Activated T-cell treated with anti-CD3 and anti-CD28 coated beads, Interleukin-2, amount 50 U/mL, for 4 hours (primary cell): ENCODE measurements around the gene MFGE8. TPM values are rescaled to one million over a fixed set of nuclear protein-coding genes. Genes with fewer than 3 reads are reported as not detected.

Experiments
- ATAC-seq, 2 donors: fragments of 200-7000 bp; cut with Tn5 transposase; one replicate each; pipeline ENCODE4 v1.10.0; 2021
- DNase-seq: peaks from one replicate; pipeline ENCODE4 v3.0.0-alpha.2; 2020
- H3K27me3 Mint-ChIP-seq: one replicate; pipeline ENCODE4 v1.8.0; 2021; ENCODE audit warnings: low read depth, mixed read lengths
- H3K36me3 Mint-ChIP-seq: one replicate; pipeline ENCODE4 v1.8.0; 2022; ENCODE audit warnings: mixed read lengths; ENCODE audit not compliant: insufficient read depth
- H3K4me1 Mint-ChIP-seq: one replicate; pipeline ENCODE4 v1.8.0; 2021; ENCODE audit warnings: low read depth, mixed read lengths
- H3K4me3 Mint-ChIP-seq: one replicate; pipeline ENCODE4 v1.8.0; 2021; ENCODE audit warnings: mild to moderate bottlenecking, moderate library complexity, mixed read lengths
- H3K9me3 Mint-ChIP-seq: one replicate; pipeline ENCODE4 v1.8.0; 2021; ENCODE audit warnings: mixed read lengths
- total RNA-seq, 3 donors: library from RNA; stranded (reverse); gene quantifications; one replicate each; pipeline ENCODE4 v1.2.1, GENCODE V29; 2021

Gene MFGE8
- total RNA-seq, 3 donors from 2014 or later: 4.7 to 5.7 (median 5.1) TPM

DNA sequence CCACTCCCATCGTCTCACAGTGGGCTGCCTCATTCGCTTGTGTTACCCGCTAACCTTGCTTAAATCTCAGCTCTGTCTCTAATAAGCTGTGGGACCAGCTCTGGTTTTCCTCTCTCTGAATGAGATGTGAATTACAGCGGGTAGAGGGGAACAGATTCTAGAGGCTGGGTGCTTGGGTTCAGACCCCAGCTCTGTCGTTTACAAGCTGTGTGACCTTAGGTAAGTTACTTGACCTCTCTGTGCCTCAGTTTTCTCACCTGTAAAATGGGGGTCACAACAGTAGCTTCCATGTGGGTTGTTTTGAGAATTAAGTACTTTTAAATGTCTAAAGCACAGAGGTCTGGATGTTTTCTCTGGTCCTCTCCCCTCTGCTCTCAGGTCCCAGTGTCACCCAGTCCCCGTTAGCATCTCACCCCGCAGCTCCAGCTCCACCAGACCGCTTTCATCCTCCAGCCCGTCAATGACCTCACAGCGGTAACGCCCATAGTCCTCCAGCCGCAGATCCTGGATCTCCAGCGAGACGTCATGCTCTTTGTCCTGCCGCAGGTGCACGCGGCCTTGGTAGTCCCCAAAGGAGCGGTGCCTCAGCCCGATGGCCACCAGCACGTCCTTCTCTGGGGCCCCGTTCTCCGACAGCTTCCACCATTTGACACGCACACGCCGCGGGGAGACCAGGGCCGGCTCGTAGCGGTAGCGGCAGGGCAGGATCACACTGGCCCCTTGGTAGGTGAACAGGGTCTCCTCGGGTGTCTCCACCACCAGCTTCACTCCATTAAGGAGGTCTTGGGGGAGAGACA lies 32.0 kb downstream of the MFGE8 start:
- Mint-ChIP-seq H3K36me3 (peaks cover 43% of the 10 kb centered on the region), H3K27me3 (no peaks in the 10 kb centered on the region), H3K4me1 (no peaks in the 10 kb centered on the region), H3K4me3 (no peak overlapping the region), H3K9me3 (no peaks in the 10 kb centered on the region)
- DNase-seq (no peak), ATAC-seq (no peak)

GRCh38 chr15:88878720-88879184 lies 34.4 kb downstream of the MFGE8 start:
- ATAC-seq (peak; percentile 53 to 62), DNase-seq (no peak)
- Mint-ChIP-seq H3K4me3 (no peak overlapping the region), H3K27me3 (no peaks in the 10 kb centered on the region), H3K36me3 (peaks cover 40% of the 10 kb centered on the region), H3K4me1 (no peaks in the 10 kb centered on the region), H3K9me3 (no peaks in the 10 kb centered on the region)

DNA sequence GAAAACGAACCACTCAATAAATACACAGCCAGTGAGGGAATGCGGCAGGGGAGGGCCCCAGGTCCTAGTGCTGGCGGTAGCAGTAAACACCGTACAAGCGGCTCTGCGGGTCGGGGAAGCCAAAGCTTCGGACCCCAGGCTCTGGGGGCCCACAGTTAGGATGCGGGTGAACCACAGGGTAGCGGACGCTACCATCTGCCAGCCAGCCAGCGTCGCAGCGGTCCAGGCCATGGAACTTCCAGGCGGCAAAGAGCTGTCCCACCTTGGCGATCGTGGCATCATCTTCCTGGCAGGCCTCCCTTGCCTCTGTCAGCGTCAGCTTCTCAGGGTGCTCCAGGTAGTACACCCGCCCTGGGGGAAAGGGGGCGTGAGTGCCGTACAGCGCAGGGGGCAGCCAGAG lies 35.3 kb downstream of the MFGE8 start:
- Mint-ChIP-seq H3K36me3 (peaks cover 36% of the 10 kb centered on the region), H3K9me3 (no peaks in the 10 kb centered on the region), H3K4me3 (no peak overlapping the region), H3K27me3 (no peaks in the 10 kb centered on the region), H3K4me1 (no peaks in the 10 kb centered on the region)
- no peak for DNase-seq
- no peak for ATAC-seq

- ATAC-seq (no peak), DNase-seq (no peak)
- H3K4me1 Mint-ChIP-seq: no peaks in the 10 kb centered on the region
- no peaks in the 10 kb centered on the region for H3K9me3 Mint-ChIP-seq
- no peak overlapping the region for H3K4me3 Mint-ChIP-seq
- H3K36me3 Mint-ChIP-seq: peaks cover 36% of the 10 kb centered on the region
- no peaks in the 10 kb centered on the region for H3K27me3 Mint-ChIP-seq
Measured at GRCh38 chr15:88877415-88877814, 35.8 kb downstream of the MFGE8 start.

DNA sequence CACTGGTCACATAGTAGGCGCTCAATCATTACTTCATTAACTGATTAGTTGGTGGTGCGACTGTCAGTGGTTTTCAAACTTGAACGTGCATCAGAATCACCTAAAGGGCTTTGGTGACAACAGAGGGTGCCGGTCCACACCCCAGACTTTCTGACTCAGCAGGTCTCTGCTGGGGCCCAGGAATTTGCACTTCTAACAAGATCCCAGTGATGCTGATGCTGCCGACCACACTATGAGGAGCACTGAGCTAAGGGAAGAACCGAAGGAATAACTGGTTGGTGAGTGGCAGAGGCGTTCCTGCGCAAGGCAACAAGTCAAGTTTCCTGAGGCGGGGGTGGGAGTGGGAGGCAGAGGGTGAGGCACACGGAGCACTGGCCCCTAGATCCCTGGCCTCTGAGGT lies 36.6 kb downstream of the MFGE8 start:
- Mint-ChIP-seq H3K27me3 (no peaks in the 10 kb centered on the region), H3K36me3 (peaks cover 27% of the 10 kb centered on the region), H3K4me1 (no peaks in the 10 kb centered on the region), H3K9me3 (no peaks in the 10 kb centered on the region), H3K4me3 (no peak overlapping the region)
- DNase-seq (no peak), ATAC-seq (no peak)

GRCh38 chr15:88874684-88875083 lies 38.5 kb downstream of the MFGE8 start:
- Mint-ChIP-seq H3K4me1 (no peaks in the 10 kb centered on the region), H3K27me3 (no peaks in the 10 kb centered on the region), H3K36me3 (peaks cover 20% of the 10 kb centered on the region), H3K9me3 (no peaks in the 10 kb centered on the region), H3K4me3 (no peak overlapping the region)
- ATAC-seq (no peak), DNase-seq (no peak)

- no peaks in the 10 kb centered on the region for H3K9me3 Mint-ChIP-seq
- no peaks in the 10 kb centered on the region for H3K27me3 Mint-ChIP-seq
- ATAC-seq: no peak
- no peak for DNase-seq
- no peaks in the 10 kb centered on the region for H3K4me1 Mint-ChIP-seq
- no peak overlapping the region for H3K4me3 Mint-ChIP-seq
- peaks cover 19% of the 10 kb centered on the region for H3K36me3 Mint-ChIP-seq
Measured at GRCh38 chr15:88874275-88874674, 38.9 kb downstream of the MFGE8 start.

DNA sequence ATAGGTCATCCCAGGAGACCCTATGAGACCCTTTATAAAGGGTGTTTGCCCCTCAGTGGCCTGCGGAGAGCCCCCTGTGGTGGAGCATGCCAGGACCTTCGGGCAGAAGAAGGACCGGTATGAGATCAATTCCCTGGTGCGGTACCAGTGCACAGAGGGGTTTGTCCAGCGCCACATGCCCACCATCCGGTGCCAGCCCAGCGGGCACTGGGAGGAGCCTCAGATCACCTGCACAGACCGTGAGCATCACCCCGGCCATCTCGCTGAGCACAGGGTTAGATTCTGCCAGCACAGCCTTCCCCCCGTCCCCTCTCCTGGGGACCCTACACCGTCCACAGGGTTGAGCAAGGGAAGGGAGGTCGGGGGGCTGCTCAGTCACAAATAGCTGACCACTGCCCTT lies 39.4 kb downstream of the MFGE8 start:
- ATAC-seq: no peak
- Mint-ChIP-seq H3K36me3 (peaks cover 18% of the 10 kb centered on the region), H3K27me3 (no peaks in the 10 kb centered on the region), H3K4me3 (no peak overlapping the region), H3K4me1 (no peaks in the 10 kb centered on the region), H3K9me3 (no peaks in the 10 kb centered on the region)
- DNase-seq: no peak

- H3K4me1 Mint-ChIP-seq: no peaks in the 10 kb centered on the region
- no peaks in the 10 kb centered on the region for H3K27me3 Mint-ChIP-seq
- ATAC-seq: no peak
- peaks cover 14% of the 10 kb centered on the region for H3K36me3 Mint-ChIP-seq
- no peak for DNase-seq
- H3K4me3 Mint-ChIP-seq: no peak overlapping the region
- no peaks in the 10 kb centered on the region for H3K9me3 Mint-ChIP-seq
Measured at GRCh38 chr15:88872706-88873105, 40.5 kb downstream of the MFGE8 start.

DNA sequence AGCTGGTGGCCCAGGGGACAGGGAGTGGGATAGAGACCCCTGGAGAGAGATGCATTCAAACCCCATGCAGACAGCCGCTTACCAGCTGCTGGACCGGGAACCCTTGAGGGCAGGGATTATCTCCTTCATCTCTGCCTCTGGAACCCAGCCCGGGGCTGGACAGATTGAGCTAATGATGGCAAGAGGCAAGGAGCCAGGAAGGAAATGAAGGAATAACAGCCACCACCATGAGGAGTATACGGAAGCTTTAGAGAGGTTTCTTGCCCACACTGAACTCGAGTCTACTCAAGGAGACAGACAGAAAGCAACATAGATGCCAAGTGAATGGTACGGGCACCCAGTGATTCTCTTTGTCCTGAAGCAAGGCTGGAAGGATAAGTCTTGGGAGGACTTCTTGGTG lies 41.1 kb downstream of the MFGE8 start:
- DNase-seq (no peak), ATAC-seq (no peak)
- H3K4me3 Mint-ChIP-seq: no peak overlapping the region
- no peaks in the 10 kb centered on the region for H3K27me3 Mint-ChIP-seq
- no peaks in the 10 kb centered on the region for H3K9me3 Mint-ChIP-seq
- H3K36me3 Mint-ChIP-seq: peaks cover 14% of the 10 kb centered on the region
- no peaks in the 10 kb centered on the region for H3K4me1 Mint-ChIP-seq

GRCh38 chr15:88871313-88871712 lies 41.9 kb downstream of the MFGE8 start:
- Mint-ChIP-seq H3K9me3 (no peaks in the 10 kb centered on the region), H3K27me3 (no peaks in the 10 kb centered on the region), H3K36me3 (peaks cover 11% of the 10 kb centered on the region), H3K4me1 (no peaks in the 10 kb centered on the region), H3K4me3 (no peak overlapping the region)
- ATAC-seq (no peak), DNase-seq (no peak)

GRCh38 chr15:88866295-88866881 lies 46.8 kb downstream of the MFGE8 start:
- H3K4me3 Mint-ChIP-seq: no peak overlapping the region
- H3K36me3 Mint-ChIP-seq: no peaks in the 10 kb centered on the region
- ATAC-seq (no peak), DNase-seq (no peak)
- no peaks in the 10 kb centered on the region for H3K9me3 Mint-ChIP-seq
- no peaks in the 10 kb centered on the region for H3K4me1 Mint-ChIP-seq
- H3K27me3 Mint-ChIP-seq: no peaks in the 10 kb centered on the region

DNA sequence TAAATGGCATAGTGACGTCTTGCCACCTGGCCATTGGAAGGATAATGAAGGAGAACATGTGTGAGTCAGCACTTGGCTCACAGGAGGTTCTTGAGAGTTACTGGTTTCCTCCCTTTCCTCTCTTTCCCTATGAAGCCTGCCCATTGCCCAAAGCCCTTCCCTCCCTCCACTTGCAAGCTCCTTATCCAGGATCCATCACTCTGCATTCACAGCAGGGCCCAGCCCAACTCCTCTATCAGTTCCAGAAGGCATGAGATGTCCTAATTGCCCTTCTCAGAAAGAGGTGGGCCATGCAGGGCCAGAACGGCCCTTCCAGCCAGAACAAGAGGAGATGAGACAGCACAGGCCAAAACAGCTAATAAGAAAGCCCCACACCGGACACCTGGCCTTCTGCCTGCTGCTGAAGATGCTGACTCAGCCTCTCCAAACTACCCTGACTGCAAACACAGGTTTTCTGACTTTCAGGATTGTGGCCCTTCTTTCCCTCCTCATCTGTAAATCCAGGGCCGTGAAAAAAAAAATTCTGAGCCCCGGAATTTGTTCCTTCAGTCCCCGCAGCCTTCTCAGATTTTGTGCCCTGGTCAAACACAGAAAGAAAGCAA lies 47.6 kb downstream of the MFGE8 start:
- Mint-ChIP-seq H3K4me3 (no peak overlapping the region), H3K9me3 (no peaks in the 10 kb centered on the region), H3K36me3 (no peaks in the 10 kb centered on the region), H3K27me3 (no peaks in the 10 kb centered on the region), H3K4me1 (no peaks in the 10 kb centered on the region)
- DNase-seq (no peak), ATAC-seq (no peak)

GRCh38 chr15:88864861-88865497 lies 48.2 kb downstream of the MFGE8 start:
- ATAC-seq (no peak), DNase-seq (no peak)
- H3K4me3 Mint-ChIP-seq: no peak overlapping the region
- H3K9me3 Mint-ChIP-seq: no peaks in the 10 kb centered on the region
- H3K4me1 Mint-ChIP-seq: no peaks in the 10 kb centered on the region
- peaks cover 2% of the 10 kb centered on the region for H3K36me3 Mint-ChIP-seq
- H3K27me3 Mint-ChIP-seq: no peaks in the 10 kb centered on the region
